Astrocyte (in vitro differentiated cells and primary cell): ENCODE results near the gene ULBP2.

Experiments
- EZH2 ChIP-seq: IDR thresholded peaks from 2 replicates; pipeline ENCODE4 v1.6.1; 2012; ENCODE audit warnings: mild to moderate bottlenecking, low read length, inconsistent platforms; ENCODE audit not compliant: insufficient read depth
- TF ChIP-seq, protein P1 (sequence below): IDR thresholded peaks from 2 replicates; pipeline ENCODE4 v1.5.1; 2011; ENCODE audit warnings: low read depth, mild to moderate bottlenecking, inconsistent platforms, low read length, moderate library complexity; ENCODE audit not compliant: insufficient read depth

DNA sequence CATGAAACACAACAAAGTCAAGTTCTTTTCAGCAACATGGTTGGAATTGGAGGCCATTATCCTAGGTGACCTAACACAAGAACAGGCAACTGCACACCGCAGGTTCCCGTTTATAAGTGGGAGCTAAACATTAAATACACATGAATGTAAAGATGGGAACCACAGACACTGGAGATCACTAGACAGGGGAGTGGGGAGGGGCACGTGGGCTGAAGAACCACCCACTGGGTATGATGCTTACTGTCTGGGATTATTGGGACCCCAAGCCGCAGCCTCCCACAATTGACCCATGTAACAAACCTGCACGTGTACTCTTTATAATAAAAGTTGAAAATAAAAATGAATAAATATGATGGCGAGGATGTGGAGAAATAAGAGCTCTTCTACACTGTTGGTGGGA lies 10.3 kb upstream of the ULBP2 start:
- TF ChIP-seq, protein P1, sequence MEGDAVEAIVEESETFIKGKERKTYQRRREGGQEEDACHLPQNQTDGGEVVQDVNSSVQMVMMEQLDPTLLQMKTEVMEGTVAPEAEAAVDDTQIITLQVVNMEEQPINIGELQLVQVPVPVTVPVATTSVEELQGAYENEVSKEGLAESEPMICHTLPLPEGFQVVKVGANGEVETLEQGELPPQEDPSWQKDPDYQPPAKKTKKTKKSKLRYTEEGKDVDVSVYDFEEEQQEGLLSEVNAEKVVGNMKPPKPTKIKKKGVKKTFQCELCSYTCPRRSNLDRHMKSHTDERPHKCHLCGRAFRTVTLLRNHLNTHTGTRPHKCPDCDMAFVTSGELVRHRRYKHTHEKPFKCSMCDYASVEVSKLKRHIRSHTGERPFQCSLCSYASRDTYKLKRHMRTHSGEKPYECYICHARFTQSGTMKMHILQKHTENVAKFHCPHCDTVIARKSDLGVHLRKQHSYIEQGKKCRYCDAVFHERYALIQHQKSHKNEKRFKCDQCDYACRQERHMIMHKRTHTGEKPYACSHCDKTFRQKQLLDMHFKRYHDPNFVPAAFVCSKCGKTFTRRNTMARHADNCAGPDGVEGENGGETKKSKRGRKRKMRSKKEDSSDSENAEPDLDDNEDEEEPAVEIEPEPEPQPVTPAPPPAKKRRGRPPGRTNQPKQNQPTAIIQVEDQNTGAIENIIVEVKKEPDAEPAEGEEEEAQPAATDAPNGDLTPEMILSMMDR = no peak
- TF ChIP-seq EZH2 = no peak
